SU-DHL-6 (cell line): ENCODE data around the gene KCNIP4.

Experiments used
- EZH2phosphoT487 ChIP-seq: fragments of 200-600 bp; sonication (generic), shearing (Covaris generic); conservative IDR thresholded peaks from 2 replicates; pipeline ENCODE4 v1.6.1; 2018; ENCODE audit warnings: mild to moderate bottlenecking, antibody characterized with exemption, low read length, moderate library complexity, mixed read lengths
- TF ChIP-seq, protein P1 (sequence below): fragments of 200-600 bp; sonication (generic); IDR thresholded peaks from one replicate; pipeline ENCODE4 v1.5.1; 2017; ENCODE audit warnings: antibody characterized with exemption, mild to moderate bottlenecking, low read length, moderate library complexity; ENCODE audit not compliant: insufficient read depth, poor library complexity, severe bottlenecking

DNA sequence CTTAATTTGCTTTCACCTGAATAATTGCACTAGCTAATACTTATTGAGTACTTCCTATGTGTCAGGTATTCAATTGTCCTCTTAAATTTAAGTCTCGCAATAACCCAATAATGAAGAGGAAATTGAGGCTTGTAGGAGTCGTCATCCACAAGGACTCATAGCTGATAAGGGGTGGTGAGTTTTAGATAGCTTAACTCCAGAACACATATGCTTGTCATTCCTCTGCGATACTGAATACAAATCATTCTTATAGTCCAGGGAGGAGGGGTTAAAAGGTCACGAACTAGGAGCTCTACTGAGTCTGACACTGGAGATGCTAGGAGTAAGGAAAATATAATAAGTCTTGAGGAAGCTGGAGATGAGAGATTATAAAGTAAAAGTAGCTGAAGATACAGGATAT is 1249.8 kb downstream of the KCNIP4 start:
- TF ChIP-seq, protein P1, sequence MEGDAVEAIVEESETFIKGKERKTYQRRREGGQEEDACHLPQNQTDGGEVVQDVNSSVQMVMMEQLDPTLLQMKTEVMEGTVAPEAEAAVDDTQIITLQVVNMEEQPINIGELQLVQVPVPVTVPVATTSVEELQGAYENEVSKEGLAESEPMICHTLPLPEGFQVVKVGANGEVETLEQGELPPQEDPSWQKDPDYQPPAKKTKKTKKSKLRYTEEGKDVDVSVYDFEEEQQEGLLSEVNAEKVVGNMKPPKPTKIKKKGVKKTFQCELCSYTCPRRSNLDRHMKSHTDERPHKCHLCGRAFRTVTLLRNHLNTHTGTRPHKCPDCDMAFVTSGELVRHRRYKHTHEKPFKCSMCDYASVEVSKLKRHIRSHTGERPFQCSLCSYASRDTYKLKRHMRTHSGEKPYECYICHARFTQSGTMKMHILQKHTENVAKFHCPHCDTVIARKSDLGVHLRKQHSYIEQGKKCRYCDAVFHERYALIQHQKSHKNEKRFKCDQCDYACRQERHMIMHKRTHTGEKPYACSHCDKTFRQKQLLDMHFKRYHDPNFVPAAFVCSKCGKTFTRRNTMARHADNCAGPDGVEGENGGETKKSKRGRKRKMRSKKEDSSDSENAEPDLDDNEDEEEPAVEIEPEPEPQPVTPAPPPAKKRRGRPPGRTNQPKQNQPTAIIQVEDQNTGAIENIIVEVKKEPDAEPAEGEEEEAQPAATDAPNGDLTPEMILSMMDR = no peak
- TF ChIP-seq EZH2phosphoT487 = no peak
